Measurements from ENCODE around the gene STK40. TPM values are rescaled to one million over a fixed set of nuclear protein-coding genes. Genes with fewer than 3 reads are reported as not detected.
A peak's percentile ranks its signal among the peaks of the same experiment; 100 is the strongest.

The STK40 gene
- total and polyA plus RNA-seq, 2 donors (not counting 1 experiment from before 2014, with no cell fraction given) = 14.2 to 15.1 TPM

DNA sequence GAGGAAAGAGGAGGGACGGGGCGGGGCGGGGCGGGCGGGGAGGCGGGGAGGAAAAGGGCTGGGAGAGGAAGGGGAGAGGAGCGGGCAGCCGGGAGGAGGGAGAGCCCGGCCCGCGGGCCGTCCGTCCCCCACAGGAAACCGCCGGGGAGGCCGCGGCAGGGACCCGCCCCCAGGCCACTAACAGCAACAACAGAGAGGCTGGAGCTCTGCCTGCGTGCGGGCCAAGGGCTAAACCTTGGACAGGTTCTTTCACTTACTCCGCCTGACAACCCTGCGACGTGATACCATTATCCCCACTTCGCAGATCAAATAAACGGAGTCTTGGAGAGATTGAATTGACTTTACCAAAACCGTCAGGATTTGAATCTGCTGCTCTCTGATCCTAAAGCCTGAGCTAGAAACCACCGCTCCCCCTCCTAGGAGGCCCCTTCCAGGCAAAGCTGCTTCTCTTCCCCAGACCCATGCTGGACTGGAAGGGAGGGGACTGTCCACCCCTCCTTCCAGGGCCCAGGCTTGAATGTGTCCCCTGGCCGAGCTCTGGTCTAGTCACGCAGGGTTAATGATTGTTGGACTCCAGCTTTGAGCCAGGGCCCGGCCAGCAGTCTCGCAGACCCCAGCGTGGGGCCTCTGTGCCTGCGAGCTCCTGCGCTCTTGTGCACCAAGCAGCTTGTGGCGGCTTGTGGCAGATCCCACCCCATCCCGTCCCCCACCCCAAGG is 61.9 kb downstream of the STK40 start, which contains the start of gene EVA1B:
TSS of gene EVA1B (minus strand) at position 10 of the 717 bp plus-strand sequence. CDS start 608 bp downstream, outside the sequence.
- TF ChIP-seq, protein P1, sequence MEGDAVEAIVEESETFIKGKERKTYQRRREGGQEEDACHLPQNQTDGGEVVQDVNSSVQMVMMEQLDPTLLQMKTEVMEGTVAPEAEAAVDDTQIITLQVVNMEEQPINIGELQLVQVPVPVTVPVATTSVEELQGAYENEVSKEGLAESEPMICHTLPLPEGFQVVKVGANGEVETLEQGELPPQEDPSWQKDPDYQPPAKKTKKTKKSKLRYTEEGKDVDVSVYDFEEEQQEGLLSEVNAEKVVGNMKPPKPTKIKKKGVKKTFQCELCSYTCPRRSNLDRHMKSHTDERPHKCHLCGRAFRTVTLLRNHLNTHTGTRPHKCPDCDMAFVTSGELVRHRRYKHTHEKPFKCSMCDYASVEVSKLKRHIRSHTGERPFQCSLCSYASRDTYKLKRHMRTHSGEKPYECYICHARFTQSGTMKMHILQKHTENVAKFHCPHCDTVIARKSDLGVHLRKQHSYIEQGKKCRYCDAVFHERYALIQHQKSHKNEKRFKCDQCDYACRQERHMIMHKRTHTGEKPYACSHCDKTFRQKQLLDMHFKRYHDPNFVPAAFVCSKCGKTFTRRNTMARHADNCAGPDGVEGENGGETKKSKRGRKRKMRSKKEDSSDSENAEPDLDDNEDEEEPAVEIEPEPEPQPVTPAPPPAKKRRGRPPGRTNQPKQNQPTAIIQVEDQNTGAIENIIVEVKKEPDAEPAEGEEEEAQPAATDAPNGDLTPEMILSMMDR (conservative IDR thresholded peaks at IDR 0.05 in 1 of 2, IDR thresholded peaks at IDR 0.05 in 1 of 2; ENCODE audit: low read depth in 1 of 2, low read length in 2 of 2) = no peak
- TF ChIP-seq EZH2 (IDR thresholded peaks at IDR 0.05; ENCODE audit: low read length, missing control alignments) = no peak
- H3K9ac ChIP-seq (ENCODE audit: insufficient read depth, low read length) = peak within 1 kb of the TSS; percentile 94
- H4K20me1 ChIP-seq (ENCODE audit: control insufficient read depth, extremely low read depth, insufficient read depth, low read length) = no peaks in the 10 kb centered on the region
- peaks cover 28% of the 10 kb centered on the region for H3K4me1 ChIP-seq (ENCODE audit: control insufficient read depth, extremely low read depth, insufficient read depth, low read length)
- H3K27me3 ChIP-seq (ENCODE audit: control insufficient read depth, insufficient read depth, low read length) = no peaks in the 10 kb centered on the region
- no peak within 1 kb of the TSS for H2AFZ ChIP-seq (ENCODE audit: low read length)
- H3K36me3 ChIP-seq (ENCODE audit: control insufficient read depth, insufficient read depth, low read length) = peaks cover 10% of the 10 kb centered on the region
- DNase-seq (ENCODE audit: low read depth in 2 of 2) = peak; percentile 84 to 88
- H3K4me2 ChIP-seq (ENCODE audit: extremely low read depth, insufficient read depth, low read length) = peak within 1 kb of the TSS; percentile 95
- H3K9me3 ChIP-seq (ENCODE audit: control insufficient read depth, insufficient read depth, low read depth, low read length) = no peaks in the 10 kb centered on the region
- H3K4me3 ChIP-seq (replicated peaks in 1 of 4; ENCODE audit: control extremely low read depth in 1 of 4, insufficient read depth in 1 of 4, low read depth in 3 of 4, low read length in 4 of 4) = peak within 1 kb of the TSS; percentile 59 to 94 (median 87)
- peaks cover 18% of the 10 kb centered on the region for H3K79me2 ChIP-seq (ENCODE audit: control insufficient read depth, insufficient read depth, low read length)
- peak within 1 kb of the TSS; percentile 96 for H3K27ac ChIP-seq (ENCODE audit: insufficient read depth, low read length)

DNA sequence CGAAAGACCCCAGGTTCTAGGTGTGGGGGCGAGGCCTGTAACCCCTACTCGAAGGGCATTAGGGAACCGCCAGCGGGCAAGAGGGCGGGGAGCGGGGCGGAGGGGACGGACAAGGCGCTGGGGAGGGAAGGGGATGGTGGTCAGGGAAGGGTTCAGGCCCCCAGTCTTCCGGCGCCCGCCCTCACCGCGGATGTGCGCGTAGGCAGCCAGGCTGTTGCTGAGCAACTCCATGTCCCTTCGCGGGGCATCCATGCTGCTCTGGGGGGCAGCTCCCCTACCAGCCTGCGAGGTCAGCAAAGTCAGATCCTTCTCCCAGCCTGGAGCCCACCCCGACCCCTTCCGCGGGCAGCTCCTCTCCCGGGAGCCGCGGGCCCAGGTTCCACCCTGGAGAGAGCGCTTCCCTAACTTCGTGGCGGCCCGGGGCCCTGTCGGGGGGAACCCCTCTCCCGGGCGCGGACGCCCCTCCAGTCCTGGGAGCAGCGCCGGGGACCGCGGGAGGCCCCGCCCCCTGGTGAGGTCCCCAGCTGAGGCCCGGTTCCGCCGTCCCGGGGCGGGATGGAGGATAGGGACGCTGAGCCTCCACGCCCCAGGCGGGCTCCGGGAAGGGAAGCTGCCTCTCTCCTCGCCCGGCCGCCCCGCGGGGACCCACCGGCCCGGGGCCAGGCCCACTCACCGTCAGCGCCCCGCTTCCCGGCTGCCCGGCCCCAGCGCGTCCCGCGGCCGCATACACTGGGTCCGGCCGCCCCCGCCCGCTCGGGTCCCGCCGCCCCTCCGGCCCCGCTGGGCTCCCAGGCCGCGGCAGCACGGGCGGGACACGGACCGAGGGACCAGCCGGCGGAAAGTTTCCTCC is 62.7 kb downstream of the STK40 start:
- H3K4me2 ChIP-seq (ENCODE audit: extremely low read depth, insufficient read depth, low read length) = peak overlapping the region; percentile 95
- no peaks in the 10 kb centered on the region for H4K20me1 ChIP-seq (ENCODE audit: control insufficient read depth, extremely low read depth, insufficient read depth, low read length)
- no peaks in the 10 kb centered on the region for H3K27me3 ChIP-seq (ENCODE audit: control insufficient read depth, insufficient read depth, low read length)
- peaks cover 18% of the 10 kb centered on the region for H3K79me2 ChIP-seq (ENCODE audit: control insufficient read depth, insufficient read depth, low read length)
- no peak overlapping the region for H2AFZ ChIP-seq (ENCODE audit: low read length)
- H3K9ac ChIP-seq (ENCODE audit: insufficient read depth, low read length) = peak overlapping the region; percentile 94
- no peak for TF ChIP-seq EZH2 (IDR thresholded peaks at IDR 0.05; ENCODE audit: low read length, missing control alignments)
- TF ChIP-seq, protein P1 (conservative IDR thresholded peaks at IDR 0.05 in 1 of 2, IDR thresholded peaks at IDR 0.05 in 1 of 2; ENCODE audit: low read depth in 1 of 2, low read length in 2 of 2) = no peak
- peak; percentile 54 to 69 for DNase-seq (ENCODE audit: low read depth in 2 of 2)
- no peaks in the 10 kb centered on the region for H3K9me3 ChIP-seq (ENCODE audit: control insufficient read depth, insufficient read depth, low read depth, low read length)
- H3K4me1 ChIP-seq (ENCODE audit: control insufficient read depth, extremely low read depth, insufficient read depth, low read length) = peaks cover 28% of the 10 kb centered on the region
- peak overlapping the region; percentile 59 to 94 (median 87) for H3K4me3 ChIP-seq (replicated peaks in 1 of 4; ENCODE audit: control extremely low read depth in 1 of 4, insufficient read depth in 1 of 4, low read depth in 3 of 4, low read length in 4 of 4)
- peaks cover 10% of the 10 kb centered on the region for H3K36me3 ChIP-seq (ENCODE audit: control insufficient read depth, insufficient read depth, low read length)
- peak overlapping the region; percentile 96 for H3K27ac ChIP-seq (ENCODE audit: insufficient read depth, low read length)
